B cell (primary cell): ENCODE data around the gene SRPRB. TPM values are rescaled to one million over a fixed set of nuclear protein-coding genes. Genes with fewer than 3 reads are reported as not detected.

ENCODE experiments used
- ATAC-seq: fragments of 200-7000 bp; cut with Tn5 transposase; one replicate; pipeline ENCODE4 v1.10.0; 2021; ENCODE audit warnings: low read depth, mild to moderate bottlenecking, moderate number of reproducible peaks, moderate library complexity
- CTCF ChIA-PET: fragments of 350-600 bp; sonication (Branson Sonifier 250); formaldehyde crosslinking; loops from one replicate; lab custom pipeline; 2021; ENCODE audit warnings: antibody characterized with exemption, inconsistent platforms; lab: Charles Lee
- POLR2A ChIA-PET: fragments of 350-600 bp; sonication (Branson Sonifier 250); formaldehyde crosslinking; loops from one replicate; lab custom pipeline; 2021; ENCODE audit warnings: antibody characterized with exemption; lab: Charles Lee
- DNase-seq: peaks from one replicate; pipeline ENCODE4 v3.0.0; 2013
- H2AFZ ChIP-seq: 2 replicates; pipeline ENCODE4 v1.6.1; 2012; ENCODE audit warnings: mild to moderate bottlenecking, low read depth, low read length; ENCODE audit not compliant: insufficient read depth, poor library complexity, severe bottlenecking
- H3K27ac ChIP-seq, 2 donors: 1 replicate in 1 of 2; 2 replicates in 1 of 2; pipeline ENCODE4 v1.5.1; 2012 to 2013; ENCODE audit warnings: low read length in 2 of 2, mild to moderate bottlenecking in 2 of 2, moderate library complexity in 1 of 2
- H3K27me3 ChIP-seq, 4 experiments: fragments of 200-600 bp in 1 of 4; sonication (generic) in 1 of 4; replicated peaks in 1 of 4; 1 replicate in 2 of 4; 2 replicates in 2 of 4; pipeline versions ENCODE4 v1.6.1 to v1.7.0; 2013 to 2016; ENCODE audit warnings: low read length in 3 of 4, mild to moderate bottlenecking in 2 of 4, mixed read lengths in 1 of 4, moderate library complexity in 1 of 4; ENCODE audit not compliant: insufficient read depth in 4 of 4, control insufficient read depth in 3 of 4; ENCODE audit errors: control extremely low read depth in 1 of 4
- H3K36me3 ChIP-seq, 2 experiments: replicated peaks in 1 of 2; 1 replicate in 1 of 2; 2 replicates in 1 of 2; pipeline versions ENCODE4 v1.6.1 to v1.7.1; 2013; ENCODE audit warnings: low read length in 1 of 2; ENCODE audit not compliant: insufficient read depth in 2 of 2, control insufficient read depth in 1 of 2; ENCODE audit errors: control extremely low read depth in 1 of 2, extremely low read depth in 1 of 2
- H3K4me1 ChIP-seq, 2 donors: fragments of 200-600 bp in 1 of 2; sonication (generic) in 1 of 2; 1 replicate in 1 of 2; 2 replicates in 1 of 2; pipeline versions ENCODE4 v1.5.1 to v1.6.1; 2013 to 2017; ENCODE audit warnings: low read length in 2 of 2; ENCODE audit not compliant: control insufficient read depth in 2 of 2, insufficient read depth in 2 of 2
- H3K4me2 ChIP-seq: replicated peaks from 2 replicates; pipeline ENCODE3; 2012; ENCODE audit warnings: mild to moderate bottlenecking, low read depth, low read length; ENCODE audit not compliant: poor library complexity, severe bottlenecking
- H3K4me3 ChIP-seq, 5 experiments: fragments of 200-600 bp in 1 of 5; sonication (generic) in 1 of 5; 1 replicate in 3 of 5; 2 replicates in 2 of 5; pipeline versions ENCODE4 v1.5.1 to v1.7.0; 2011 to 2016; ENCODE audit warnings: low read length in 4 of 5, mild to moderate bottlenecking in 4 of 5, low read depth in 2 of 5, control low read depth in 1 of 5, moderate library complexity in 1 of 5; ENCODE audit not compliant: insufficient read depth in 1 of 5; ENCODE audit errors: control extremely low read depth in 1 of 5, extremely low read depth in 1 of 5
- H3K79me2 ChIP-seq: fragments of 200-600 bp; sonication (generic); one replicate; pipeline ENCODE4 v1.6.0; 2016; ENCODE audit warnings: low read length; ENCODE audit not compliant: control insufficient read depth, insufficient read depth
- H3K9ac ChIP-seq: fragments of 200-600 bp; sonication (generic); 2 replicates; pipeline ENCODE4 v1.6.1; 2017; ENCODE audit warnings: mild to moderate bottlenecking, low read length, moderate library complexity
- H3K9me3 ChIP-seq, 3 donors: one replicate each; pipeline versions ENCODE4 v1.6.1 to v1.7.1; 2013; ENCODE audit warnings: low read length in 2 of 3; ENCODE audit not compliant: control insufficient read depth in 2 of 3, insufficient read depth in 1 of 3; ENCODE audit errors: control extremely low read depth in 1 of 3
- H4K20me1 ChIP-seq: 2 replicates; pipeline ENCODE4 v1.6.0; 2012; ENCODE audit warnings: mild to moderate bottlenecking, low read length; ENCODE audit not compliant: insufficient read depth, control insufficient read depth, poor library complexity, severe bottlenecking
- H3K27ac Mint-ChIP-seq: one replicate; pipeline ENCODE4 v1.8.0; 2021; ENCODE audit warnings: mixed read lengths
- H3K27me3 Mint-ChIP-seq: one replicate; pipeline ENCODE4 v1.8.0; 2021; ENCODE audit warnings: mixed read lengths
- H3K4me1 Mint-ChIP-seq: one replicate; pipeline ENCODE4 v1.8.0; 2021; ENCODE audit warnings: mixed read lengths
- H3K4me3 Mint-ChIP-seq: one replicate; pipeline ENCODE4 v1.8.0; 2021; ENCODE audit warnings: mixed read lengths
- H3K9me3 Mint-ChIP-seq: one replicate; pipeline ENCODE4 v1.8.0; 2022; ENCODE audit warnings: mixed read lengths; ENCODE audit not compliant: insufficient read depth
- CTCF ChIP-seq: fragments of 200-600 bp; IDR thresholded peaks from one replicate; pipeline ENCODE4 v1.8.0; 2022; ENCODE audit warnings: antibody characterized with exemption, mild to moderate bottlenecking
- EZH2 ChIP-seq: IDR thresholded peaks from 2 replicates; pipeline ENCODE4 v1.6.1; 2012; ENCODE audit warnings: borderline replicate concordance, low read depth, mild to moderate bottlenecking, moderate library complexity, low read length; ENCODE audit not compliant: insufficient read depth, poor library complexity, severe bottlenecking
- WGBS: methylation state at CpG from one replicate; pipeline ENCODE4 v1.1.5; 2013; ENCODE audit warnings: missing lambda C conversion rate; ENCODE audit not compliant: insufficient coverage; 5-methylcytosine and 5-hydroxymethylcytosine counted together
- intact Hi-C: fragments of 100-400 bp; cut with micrococcal nuclease; formaldehyde crosslinking; loops from one replicate; pipeline ENCODE4 v1.10.0; 2022
- polyA plus RNA-seq: library from polyadenylated mRNA; depleted of rRNA; stranded (reverse); fragments of >200 nt; gene quantifications from 2 replicates; pipeline ENCODE4 v1.2.3, GENCODE V29; 2012
- total RNA-seq, 2 donors: library from RNA; stranded (reverse); fragments of 120-200 nt in 1 of 2; gene quantifications; 1 replicate in 1 of 2; 2 replicates in 1 of 2; pipeline versions ENCODE4 v1.2.3 to v1.2.4, GENCODE V29; 2013 to 2022

SRPRB gene
- total and polyA plus RNA-seq, 2 donors (not counting 1 experiment from before 2014, with no cell fraction given), result 10.1 to 28.8 TPM

GRCh38 chr3:133773732-133774131, 31.9 kb upstream of the SRPRB start:
- no peaks in the 10 kb centered on the region for H3K36me3 ChIP-seq
- H3K27ac ChIP-seq, result no peak overlapping the region
- no peak overlapping the region for H3K4me3 ChIP-seq
- intact Hi-C loops, result no loop called here
- CTCF ChIA-PET, result no interaction called here
- H3K9ac ChIP-seq, result no peak overlapping the region
- POLR2A ChIA-PET, result no interaction called here
- 71% methylated on average over 3 of the region's 3 CpGs for WGBS
- H3K27ac Mint-ChIP-seq, result no peak overlapping the region
- H4K20me1 ChIP-seq, result no peaks in the 10 kb centered on the region
- ATAC-seq (no peak), DNase-seq (no peak)
- no peaks in the 10 kb centered on the region for H3K9me3 ChIP-seq
- H3K27me3 Mint-ChIP-seq, result peaks cover 29% of the 10 kb centered on the region
- H3K9me3 Mint-ChIP-seq, result no peaks in the 10 kb centered on the region
- H3K4me3 Mint-ChIP-seq, result no peak overlapping the region
- no peak overlapping the region for H2AFZ ChIP-seq
- TF ChIP-seq CTCF (no peak), EZH2 (no peak)
- H3K79me2 ChIP-seq, result no peaks in the 10 kb centered on the region
- H3K4me1 Mint-ChIP-seq, result no peaks in the 10 kb centered on the region
- H3K4me1 ChIP-seq, result no peaks in the 10 kb centered on the region
- H3K4me2 ChIP-seq, result no peak overlapping the region
- peaks cover 0 to 3% (median 0%) of the 10 kb centered on the region in 4 experiments for H3K27me3 ChIP-seq

- DNase-seq, result no peak
- CTCF ChIA-PET, result no interaction called here
- Histone ChIP-seq H3K4me3 (no peak overlapping the region), H3K4me2 (no peak overlapping the region), H4K20me1 (no peaks in the 10 kb centered on the region), H3K4me1 (no peaks in the 10 kb centered on the region), H3K36me3 (no peaks in the 10 kb centered on the region), H3K9me3 (no peaks in the 10 kb centered on the region), H3K79me2 (no peaks in the 10 kb centered on the region), H3K9ac (no peak overlapping the region), H2AFZ (no peak overlapping the region), H3K27me3 (peaks cover 0 to 6% (median 3%) of the 10 kb centered on the region in 4 experiments), H3K27ac (no peak overlapping the region)
- Mint-ChIP-seq H3K9me3 (no peaks in the 10 kb centered on the region), H3K4me1 (no peaks in the 10 kb centered on the region), H3K27me3 (peaks cover 40% of the 10 kb centered on the region), H3K27ac (no peak overlapping the region), H3K4me3 (no peak overlapping the region)
- POLR2A ChIA-PET, result no interaction called here
- TF ChIP-seq EZH2 (no peak), CTCF (no peak)
- ATAC-seq, result no peak
- 92% methylated on average over 6 of the region's 9 CpGs for WGBS
- intact Hi-C loops, result no loop called here
Measured at GRCh38 chr3:133775309-133775708, 30.3 kb upstream of the SRPRB start.
